ENCODE results near the gene CHAC1.

CHAC1 gene

DNA sequence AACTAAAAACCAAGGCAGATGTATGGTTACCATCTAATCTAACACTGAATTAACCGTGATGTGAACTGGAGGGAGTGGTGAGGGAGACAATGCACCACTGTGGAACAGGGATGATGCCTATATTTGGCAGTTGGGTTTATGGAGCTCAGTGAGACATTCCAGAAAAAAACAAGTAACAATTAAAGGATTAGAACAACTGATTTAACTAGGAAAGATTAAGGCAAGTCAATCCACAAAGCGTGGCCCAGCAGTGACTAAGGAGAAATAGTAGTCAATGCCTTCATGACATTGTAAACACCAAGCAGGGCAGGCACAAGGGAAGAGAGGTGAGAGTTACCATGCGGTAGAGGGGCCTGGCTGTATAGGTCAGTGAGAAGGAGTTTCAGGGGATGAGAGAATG is 38.1 kb downstream of the CHAC1 start:
- no peak for DNase-seq

- no peak for DNase-seq
Observed at GRCh38 chr15:40992241-40992741, 39.0 kb downstream of the CHAC1 start.

DNA sequence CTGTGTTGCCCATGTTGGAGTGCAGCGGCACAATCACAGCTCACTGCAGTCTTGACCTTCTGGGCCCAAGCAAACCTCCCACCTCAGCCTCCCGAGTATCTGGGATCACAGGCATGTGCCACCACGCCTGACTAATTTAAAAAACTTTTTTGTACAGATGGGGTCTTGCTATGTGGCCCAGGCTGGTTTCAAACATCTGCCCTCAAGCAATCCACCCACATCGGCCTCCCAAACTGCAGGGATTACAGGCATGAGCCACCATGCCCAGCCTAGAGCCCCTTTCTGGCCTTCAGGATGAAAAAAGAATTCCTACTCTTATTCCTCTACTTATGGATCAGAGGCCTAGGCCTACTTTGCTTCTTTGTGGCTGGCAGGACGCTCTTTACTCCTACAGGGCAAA is 39.6 kb downstream of the CHAC1 start:
- no peak for DNase-seq

DNA sequence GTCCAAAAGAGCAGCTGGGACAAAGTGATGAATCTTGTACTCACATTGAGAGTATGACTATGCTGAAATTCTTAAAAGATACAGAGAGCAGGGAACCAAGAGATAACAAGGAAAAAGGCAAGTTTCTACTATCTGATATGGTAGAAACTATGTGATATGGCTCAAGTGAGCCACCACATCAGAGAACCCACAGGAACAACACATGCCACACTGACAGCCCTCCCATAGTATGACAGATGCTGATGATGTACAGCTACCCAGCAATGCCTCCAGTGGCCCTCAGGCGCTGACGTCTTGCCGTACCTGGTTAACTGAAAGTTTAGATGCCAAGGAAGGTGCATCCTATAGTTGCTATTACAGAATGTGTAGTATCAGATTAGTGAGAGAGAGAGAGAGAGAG is 42.4 kb downstream of the CHAC1 start:
- no peak for DNase-seq

GRCh38 chr15:40999190-40999589 is 45.9 kb downstream of the CHAC1 start:
- DNase-seq, result no peak

GRCh38 chr15:41001524-41002214 is 48.4 kb downstream of the CHAC1 start:
- no peak for DNase-seq

DNA sequence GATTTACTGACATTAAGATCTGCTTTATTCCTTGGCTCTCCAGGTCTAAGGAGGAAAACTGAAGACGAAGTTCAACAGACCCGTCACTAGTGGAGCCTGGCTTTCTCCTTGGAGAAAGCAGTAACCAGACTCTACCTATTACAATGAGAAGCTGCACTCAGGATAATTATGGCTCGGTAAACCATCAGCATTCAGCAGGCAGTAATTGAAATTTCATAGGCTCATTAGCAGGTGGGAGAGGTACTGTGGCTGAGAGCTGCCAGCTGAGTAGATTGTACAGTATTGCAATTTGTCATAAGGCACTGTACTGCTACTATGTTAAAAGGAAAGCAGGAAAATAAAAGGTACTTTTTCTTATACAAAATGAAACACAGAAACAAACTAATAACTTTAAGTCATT is 51.2 kb downstream of the CHAC1 start:
- DNase-seq, result no peak
